Fibroblast of the aortic adventitia (primary cell): ENCODE results near the gene IRF4. TPM values are rescaled to one million over a fixed set of nuclear protein-coding genes. Genes with fewer than 3 reads are reported as not detected.

Experiments used
- DNase-seq: peaks from one replicate; pipeline ENCODE4 v3.0.0-alpha.2; 2010; ENCODE audit warnings: low read depth
- H3K4me3 ChIP-seq: 2 replicates; pipeline ENCODE4 v1.5.1; 2011; ENCODE audit warnings: low read depth, mild to moderate bottlenecking, control low read depth, low read length, moderate library complexity
- total RNA-seq: library from RNA; depleted of rRNA; stranded (reverse); fragments of >200 nt; gene quantifications from 2 replicates; pipeline ENCODE4 v1.2.3, GENCODE V29; 2012; ENCODE audit warnings: low replicate concordance
- TF ChIP-seq, protein P1 (sequence below): IDR thresholded peaks from 2 replicates; pipeline ENCODE4 v1.5.1; 2011; ENCODE audit warnings: mild to moderate bottlenecking, low read length, control low read depth, inconsistent platforms; ENCODE audit not compliant: insufficient read depth

IRF4 gene
- total RNA-seq, 1 donor: 2.3 TPM

DNA sequence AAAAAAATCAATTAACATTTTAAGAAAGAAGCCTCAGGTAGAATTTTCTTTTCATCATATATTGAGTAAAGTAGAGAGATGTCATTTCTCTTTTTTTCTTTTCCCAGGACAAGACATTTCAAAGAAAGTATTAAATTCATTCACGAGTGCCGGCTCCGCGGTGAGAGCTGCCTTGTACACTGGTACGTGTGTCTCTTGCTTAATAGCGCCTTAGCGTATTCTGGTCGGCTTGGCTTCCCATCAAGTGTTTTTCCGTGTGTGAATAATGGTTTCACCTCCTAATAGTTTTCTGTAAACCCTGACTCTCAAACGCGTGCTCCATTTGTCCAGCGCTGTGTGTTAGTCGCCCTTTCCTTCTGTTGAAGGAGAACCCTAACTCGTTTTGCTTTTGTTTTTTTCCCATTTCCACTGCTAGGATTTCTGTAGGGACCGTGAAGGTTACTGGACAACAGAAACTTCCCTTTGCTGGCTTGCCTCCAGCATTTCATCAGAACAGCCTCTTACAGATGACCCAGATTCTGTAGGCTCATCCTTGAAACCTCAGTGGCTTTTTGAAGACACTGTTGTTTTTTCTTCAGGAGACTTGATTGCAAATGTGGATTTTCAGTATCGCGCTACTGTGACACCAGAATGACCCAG, 45.7 kb upstream of the IRF4 start:
- TF ChIP-seq, protein P1, sequence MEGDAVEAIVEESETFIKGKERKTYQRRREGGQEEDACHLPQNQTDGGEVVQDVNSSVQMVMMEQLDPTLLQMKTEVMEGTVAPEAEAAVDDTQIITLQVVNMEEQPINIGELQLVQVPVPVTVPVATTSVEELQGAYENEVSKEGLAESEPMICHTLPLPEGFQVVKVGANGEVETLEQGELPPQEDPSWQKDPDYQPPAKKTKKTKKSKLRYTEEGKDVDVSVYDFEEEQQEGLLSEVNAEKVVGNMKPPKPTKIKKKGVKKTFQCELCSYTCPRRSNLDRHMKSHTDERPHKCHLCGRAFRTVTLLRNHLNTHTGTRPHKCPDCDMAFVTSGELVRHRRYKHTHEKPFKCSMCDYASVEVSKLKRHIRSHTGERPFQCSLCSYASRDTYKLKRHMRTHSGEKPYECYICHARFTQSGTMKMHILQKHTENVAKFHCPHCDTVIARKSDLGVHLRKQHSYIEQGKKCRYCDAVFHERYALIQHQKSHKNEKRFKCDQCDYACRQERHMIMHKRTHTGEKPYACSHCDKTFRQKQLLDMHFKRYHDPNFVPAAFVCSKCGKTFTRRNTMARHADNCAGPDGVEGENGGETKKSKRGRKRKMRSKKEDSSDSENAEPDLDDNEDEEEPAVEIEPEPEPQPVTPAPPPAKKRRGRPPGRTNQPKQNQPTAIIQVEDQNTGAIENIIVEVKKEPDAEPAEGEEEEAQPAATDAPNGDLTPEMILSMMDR: no peak

DNA sequence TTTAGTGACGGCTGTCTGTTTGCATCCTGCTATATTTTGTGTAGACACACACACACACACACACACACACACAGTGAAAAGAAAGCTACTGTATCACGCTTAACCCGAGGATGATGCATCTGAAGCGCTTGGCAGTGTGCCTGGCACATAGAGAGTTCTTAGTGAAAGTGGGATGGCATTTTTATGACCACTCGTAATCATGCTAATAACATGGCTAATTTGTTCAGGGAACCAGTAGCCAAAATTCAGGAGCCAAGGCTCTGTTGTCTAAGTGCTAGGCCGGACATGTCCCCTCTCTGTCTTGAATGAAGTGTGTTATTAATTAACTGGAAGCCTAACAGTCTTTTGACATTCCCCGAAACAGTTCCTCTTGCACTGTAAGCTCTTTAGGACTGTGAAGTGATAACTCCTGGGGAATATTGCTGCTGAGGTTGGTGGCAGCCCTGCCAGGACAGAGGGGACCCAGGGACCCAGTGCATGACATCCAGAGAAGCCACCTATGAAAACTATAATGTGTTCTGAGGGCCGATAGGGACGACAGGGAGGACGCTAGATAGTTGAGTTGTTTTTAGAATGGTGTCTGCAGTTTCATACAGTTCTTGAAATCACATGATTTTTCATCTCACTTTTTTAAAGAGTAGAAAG, 45.0 kb upstream of the IRF4 start:
- DNase-seq: no peak
- TF ChIP-seq, protein P1: no peak
- no peak overlapping the region for H3K4me3 ChIP-seq

More for the DNA sequence above, 45.7 kb upstream of the IRF4 start:
- no peak overlapping the region for H3K4me3 ChIP-seq
- DNase-seq: no peak

DNA sequence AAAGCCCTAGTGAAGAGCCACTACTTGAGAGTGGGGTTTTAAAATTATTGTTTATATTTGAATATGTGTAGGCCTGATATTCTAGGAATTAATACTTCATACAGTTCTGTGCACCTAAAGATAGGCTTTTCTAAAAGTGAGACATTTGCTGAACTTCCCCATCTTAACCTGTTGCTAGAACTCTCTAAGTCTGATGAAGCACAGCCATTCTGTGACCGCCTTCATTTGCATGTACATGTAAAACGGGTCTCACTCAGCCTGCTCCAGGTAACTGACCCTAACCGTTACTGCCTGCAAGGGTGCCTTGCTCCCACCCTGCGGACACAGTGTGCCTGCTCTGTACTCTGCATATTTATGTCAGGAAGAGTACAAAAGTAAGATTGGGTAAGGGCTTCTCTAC, 44.3 kb upstream of the IRF4 start:
- H3K4me3 ChIP-seq: no peak overlapping the region
- DNase-seq: no peak
- TF ChIP-seq, protein P1: no peak

DNA sequence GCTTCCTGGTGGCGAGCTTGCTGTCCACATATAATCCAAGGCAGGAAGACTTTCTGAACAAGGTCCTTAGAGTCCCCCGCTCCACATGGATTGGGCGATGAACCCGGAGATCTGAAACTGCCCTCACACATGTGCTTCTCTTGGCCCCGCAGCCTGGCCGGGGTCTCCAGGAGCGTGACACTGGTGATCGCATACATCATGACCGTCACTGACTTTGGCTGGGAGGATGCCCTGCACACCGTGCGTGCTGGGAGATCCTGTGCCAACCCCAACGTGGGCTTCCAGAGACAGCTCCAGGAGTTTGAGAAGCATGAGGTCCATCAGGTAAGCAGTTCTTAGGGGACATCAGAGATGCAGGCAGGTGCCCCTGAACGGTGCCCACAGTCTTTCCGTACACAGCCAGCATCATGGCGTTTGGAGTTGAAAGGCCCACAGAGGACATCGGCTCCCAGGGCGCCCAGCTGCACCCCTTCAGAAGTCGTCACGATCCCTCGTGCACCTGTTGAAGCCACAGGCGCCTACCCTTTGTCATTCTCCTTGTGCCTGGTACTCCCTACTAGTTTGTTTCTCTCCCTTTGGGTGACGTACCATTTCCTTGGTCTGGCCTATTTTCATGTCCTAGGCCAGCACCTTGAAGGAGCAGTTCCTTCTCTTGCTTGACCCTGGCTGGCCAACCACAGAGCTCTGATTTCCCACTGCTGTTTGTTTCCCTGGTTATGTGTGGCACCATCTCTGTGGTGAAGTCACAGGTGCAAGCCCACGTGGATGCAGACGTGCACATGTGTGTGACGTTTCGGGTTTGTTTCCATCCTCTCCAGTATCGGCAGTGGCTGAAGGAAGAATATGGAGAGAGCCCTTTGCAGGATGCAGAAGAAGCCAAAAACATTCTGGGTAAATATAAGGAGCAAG, 43.3 kb upstream of the IRF4 start:
- DNase-seq: no peak
- TF ChIP-seq, protein P1: no peak
- no peak overlapping the region for H3K4me3 ChIP-seq

DNA sequence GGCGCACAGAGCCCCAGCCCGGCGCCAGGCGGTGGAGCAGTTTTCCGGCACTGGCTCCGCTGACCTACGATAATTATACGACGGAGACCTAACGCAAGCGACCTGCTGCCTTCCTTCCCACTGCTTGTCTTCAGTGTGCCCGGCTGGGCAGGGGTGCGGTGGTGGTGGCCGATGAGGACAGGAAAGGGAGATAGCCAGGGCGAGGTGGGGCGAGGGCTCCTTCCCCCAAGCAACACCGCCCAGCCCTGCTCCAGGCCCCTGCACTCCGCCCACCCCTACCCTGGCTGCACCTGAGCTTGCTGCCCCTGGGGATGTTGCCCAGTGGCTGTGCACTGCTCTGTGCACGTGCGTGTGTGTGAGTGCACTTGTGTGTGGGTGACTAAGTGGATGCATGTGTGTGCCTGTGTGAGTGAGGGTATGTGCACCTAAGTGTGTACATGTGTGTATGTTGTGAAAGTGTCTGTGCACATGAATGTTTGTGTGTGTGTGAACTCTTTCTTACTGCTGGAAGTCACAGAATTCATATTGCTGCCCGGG, 42.6 kb upstream of the IRF4 start:
- DNase-seq: no peak
- TF ChIP-seq, protein P1: no peak
- H3K4me3 ChIP-seq: no peak overlapping the region

DNA sequence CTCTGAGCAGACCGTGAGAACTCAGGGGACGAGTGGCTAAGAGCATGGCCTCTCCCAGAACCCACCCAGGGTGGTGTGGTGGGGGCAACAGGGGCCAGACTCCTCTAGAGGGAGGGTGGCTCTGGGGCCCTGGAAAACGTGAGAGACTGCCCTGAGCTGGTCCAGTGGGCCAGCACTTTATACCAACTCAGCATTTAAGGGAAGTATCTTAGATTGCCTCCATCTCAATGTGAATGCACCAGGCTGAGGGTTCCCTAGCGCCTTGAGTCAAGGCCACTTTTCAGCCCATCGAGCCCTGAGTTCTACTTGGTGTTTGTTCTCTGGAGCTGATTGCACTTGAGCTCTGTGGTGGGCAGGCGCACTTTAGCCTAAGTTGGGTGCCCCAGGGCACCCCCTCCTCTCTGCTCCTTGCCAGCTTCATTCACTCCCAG, 42.0 kb upstream of the IRF4 start:
- TF ChIP-seq, protein P1: no peak
- no peak for DNase-seq
- no peak overlapping the region for H3K4me3 ChIP-seq
